ENCODE measurements around the gene MACROD2.

MACROD2 gene

GRCh38 chr20:14647016-14647415 is 651.7 kb downstream of the MACROD2 start:
- DNase-seq (ENCODE audit: low spot score): no peak

GRCh38 chr20:14649662-14650061 is 654.3 kb downstream of the MACROD2 start:
- DNase-seq (ENCODE audit: low spot score): no peak

GRCh38 chr20:14657266-14658005 is 662.1 kb downstream of the MACROD2 start:
- DNase-seq (ENCODE audit: low spot score): no peak

GRCh38 chr20:14664101-14664500 is 668.8 kb downstream of the MACROD2 start:
- no peak for DNase-seq (ENCODE audit: low spot score)

- no peak for DNase-seq (ENCODE audit: low spot score)
These were observed 671.4 kb downstream of the MACROD2 start for GRCh38 chr20:14666696-14667095.

GRCh38 chr20:14667226-14667625 is 671.9 kb downstream of the MACROD2 start:
- DNase-seq (ENCODE audit: low spot score): no peak

GRCh38 chr20:14672066-14672465 is 676.8 kb downstream of the MACROD2 start:
- no peak for DNase-seq (ENCODE audit: low spot score)

- peak; percentile 30 for DNase-seq (ENCODE audit: low spot score)
These were observed 677.8 kb downstream of the MACROD2 start for GRCh38 chr20:14673164-14673563.

GRCh38 chr20:14677455-14677854 is 682.1 kb downstream of the MACROD2 start:
- no peak for DNase-seq (ENCODE audit: low spot score)

GRCh38 chr20:14685183-14685582 is 689.9 kb downstream of the MACROD2 start:
- DNase-seq (ENCODE audit: low spot score): no peak

GRCh38 chr20:14687313-14687712 is 692.0 kb downstream of the MACROD2 start:
- DNase-seq (ENCODE audit: low spot score): no peak

GRCh38 chr20:14688005-14688404 is 692.7 kb downstream of the MACROD2 start:
- DNase-seq (ENCODE audit: low spot score): no peak

- no peak for DNase-seq (ENCODE audit: low spot score)
These were observed 696.7 kb downstream of the MACROD2 start for GRCh38 chr20:14691994-14692393.

GRCh38 chr20:14696478-14696877 is 701.2 kb downstream of the MACROD2 start:
- DNase-seq (ENCODE audit: low spot score): no peak

GRCh38 chr20:14696937-14697336 is 701.6 kb downstream of the MACROD2 start:
- no peak for DNase-seq (ENCODE audit: low spot score)

- DNase-seq (ENCODE audit: low spot score): no peak
These were observed 702.8 kb downstream of the MACROD2 start for GRCh38 chr20:14698125-14698524.

GRCh38 chr20:14698605-14699373 is 703.5 kb downstream of the MACROD2 start:
- DNase-seq (ENCODE audit: low spot score): no peak

GRCh38 chr20:14700639-14700960 is 705.3 kb downstream of the MACROD2 start:
- DNase-seq (ENCODE audit: low spot score): no peak

- DNase-seq (ENCODE audit: low spot score): no peak
These were observed 706.0 kb downstream of the MACROD2 start for GRCh38 chr20:14701326-14701725.

GRCh38 chr20:14706555-14706954 is 711.2 kb downstream of the MACROD2 start:
- DNase-seq (ENCODE audit: low spot score): no peak

- DNase-seq (ENCODE audit: low spot score): no peak
These were observed 711.8 kb downstream of the MACROD2 start for GRCh38 chr20:14707026-14707680.

- no peak for DNase-seq (ENCODE audit: low spot score)
These were observed 712.7 kb downstream of the MACROD2 start for GRCh38 chr20:14707865-14708596.
